ENCODE results near the gene ALG12.

Gene ALG12

GRCh38 chr22:49886346-49887063 lies 31.7 kb downstream of the ALG12 start:
- no peak for DNase-seq

GRCh38 chr22:49885881-49886280 lies 32.4 kb downstream of the ALG12 start:
- no peak for DNase-seq

GRCh38 chr22:49885281-49885680 lies 33.0 kb downstream of the ALG12 start:
- DNase-seq: no peak

- DNase-seq: peak in 1 of 14 donors; percentile 16
Measured at GRCh38 chr22:49884503-49885260, 33.6 kb downstream of the ALG12 start.

GRCh38 chr22:49884075-49884474 lies 34.2 kb downstream of the ALG12 start:
- no peak for DNase-seq

- DNase-seq: no peak
Measured at GRCh38 chr22:49883294-49883640, 35.0 kb downstream of the ALG12 start.

GRCh38 chr22:49882519-49883293 lies 35.5 kb downstream of the ALG12 start:
- peak in 1 of 14 donors; percentile 2 for DNase-seq

- DNase-seq: no peak
Measured at GRCh38 chr22:49881856-49882255, 36.4 kb downstream of the ALG12 start.

GRCh38 chr22:49880281-49880680 lies 38.0 kb downstream of the ALG12 start:
- DNase-seq: no peak

GRCh38 chr22:49879871-49880270 lies 38.4 kb downstream of the ALG12 start:
- DNase-seq: no peak

- no peak for DNase-seq
Measured at GRCh38 chr22:49878206-49878605, 40.0 kb downstream of the ALG12 start.

- DNase-seq: no peak
Measured at GRCh38 chr22:49877642-49878041, 40.6 kb downstream of the ALG12 start.

GRCh38 chr22:49873228-49873940 lies 44.9 kb downstream of the ALG12 start:
- no peak for DNase-seq

GRCh38 chr22:49872347-49872746 lies 45.9 kb downstream of the ALG12 start:
- no peak for DNase-seq

- DNase-seq: no peak
Measured at GRCh38 chr22:49871482-49871881, 46.8 kb downstream of the ALG12 start.

GRCh38 chr22:49869845-49870712 lies 48.2 kb downstream of the ALG12 start:
- no peak for DNase-seq

GRCh38 chr22:49869086-49869830 lies 49.0 kb downstream of the ALG12 start:
- no peak for DNase-seq

GRCh38 chr22:49867303-49868265 lies 50.7 kb downstream of the ALG12 start:
- DNase-seq: no peak

- no peak for DNase-seq
Measured at GRCh38 chr22:49866646-49867045, 51.6 kb downstream of the ALG12 start.

GRCh38 chr22:49866134-49866533 lies 52.1 kb downstream of the ALG12 start:
- no peak for DNase-seq
